Colonic mucosa (tissue), 4 donors: Measurements from ENCODE around the gene CFAP58. TPM values are rescaled to one million over a fixed set of nuclear protein-coding genes. Genes with fewer than 3 reads are reported as not detected.

ENCODE experiments used
- DNase-seq: peaks from one replicate; pipeline ENCODE4 v3.0.0-alpha.2; 2020
- H3K27ac ChIP-seq: fragments of 200-600 bp; one replicate; pipeline ENCODE4 v1.8.0; 2021
- H3K27me3 ChIP-seq: fragments of 200-600 bp; one replicate; pipeline ENCODE4 v1.8.0; 2021
- H3K36me3 ChIP-seq: fragments of 200-600 bp; one replicate; pipeline ENCODE4 v1.8.0; 2021
- H3K4me1 ChIP-seq: fragments of 200-600 bp; one replicate; pipeline ENCODE4 v1.8.0; 2021; ENCODE audit warnings: mild to moderate bottlenecking
- H3K4me3 ChIP-seq: fragments of 200-600 bp; one replicate; pipeline ENCODE4 v1.8.0; 2021
- H3K9ac ChIP-seq, 2 donors: one replicate each; pipeline ENCODE4 v1.7.0; 2013; ENCODE audit warnings: control low read depth in 2 of 2, low read depth in 2 of 2, low read length in 2 of 2
- H3K9me3 ChIP-seq: fragments of 200-600 bp; one replicate; pipeline ENCODE4 v1.8.0; 2021
- intact Hi-C: fragments of 100-400 bp; cut with DNase I; formaldehyde crosslinking; loops from one replicate; pipeline ENCODE4 v1.14.1; 2022
- total RNA-seq, 2 donors: library from RNA; stranded (reverse); fragmentation: NEBNext Ultra II Directional in 1 of 2; extraction: Animal tissue kit (Norgen Biotek cat#: 25700) in 1 of 2; gene quantifications; one replicate each; pipeline ENCODE4 v1.2.1, GENCODE V29; 2021
- TF ChIP-seq, protein P1 (sequence below): fragments of 200-600 bp; IDR thresholded peaks from one replicate; pipeline ENCODE4 v1.8.0; 2022; ENCODE audit warnings: antibody characterized with exemption, mild to moderate bottlenecking
- donor health status: healthy.
- donor health status: DM: no; HTN: no; CAD: no.
- donor health status: DM: no; HTN: no; CAD: no.

Gene CFAP58
- total RNA-seq, 2 donors from 2014 or later, result 0.11 TPM; not detected in 1

DNA sequence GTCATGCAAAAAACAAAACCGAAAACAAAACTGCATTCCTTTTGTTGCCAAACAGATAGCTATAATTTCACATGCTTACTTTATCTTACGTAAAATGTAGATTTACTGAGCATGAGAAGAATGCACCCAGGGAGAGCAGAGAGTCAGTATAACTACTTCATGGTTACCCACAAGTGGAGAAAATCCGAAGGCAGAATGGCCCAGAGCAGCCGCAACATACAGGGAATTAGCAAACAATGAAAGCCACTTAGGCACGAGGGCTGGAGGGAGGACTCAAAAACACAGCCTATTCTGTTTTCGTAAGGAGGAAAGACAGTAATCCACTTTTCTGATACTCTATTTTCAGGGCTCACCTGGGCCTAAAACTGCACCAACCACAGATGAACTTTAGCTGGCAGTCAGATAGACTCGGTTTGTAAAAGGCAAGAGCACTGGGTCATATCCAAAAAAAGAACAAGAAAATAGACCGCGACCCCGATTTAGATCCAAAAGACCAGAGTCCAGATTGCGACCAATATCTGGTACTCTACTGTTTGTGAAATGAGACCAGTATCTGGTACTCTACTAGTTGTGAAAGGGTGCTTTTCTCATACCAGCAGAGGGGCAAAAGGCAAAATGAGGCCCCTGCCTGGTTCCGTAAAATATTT is 16.7 kb upstream of the CFAP58 start:
- peaks cover 5% of the 10 kb centered on the region for H3K4me1 ChIP-seq

DNA sequence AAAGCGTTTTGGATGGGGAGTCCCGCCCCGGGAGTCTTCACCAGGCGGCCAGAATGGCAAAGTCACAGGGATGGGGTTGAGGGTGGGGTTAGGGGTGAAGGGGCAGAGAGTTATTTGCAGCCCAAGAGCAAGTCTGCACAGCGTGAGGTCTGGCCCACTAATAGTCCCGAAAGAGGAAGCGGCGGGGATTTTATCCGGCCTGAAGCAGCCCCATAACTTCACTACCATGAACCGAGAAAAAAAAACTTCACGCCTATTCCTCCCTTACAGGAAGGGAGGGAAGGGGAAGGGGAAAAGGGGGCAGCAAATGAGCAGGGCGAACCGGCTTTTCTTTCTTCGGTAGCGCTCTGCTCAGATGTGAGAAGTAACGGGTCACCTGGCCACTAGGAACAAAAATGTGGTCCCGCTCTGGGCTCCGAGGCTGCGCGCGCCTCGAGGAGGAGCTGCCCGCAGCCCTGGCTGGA is 16.1 kb upstream of the CFAP58 start:
- peaks cover 5% of the 10 kb centered on the region for H3K4me1 ChIP-seq

More for the DNA sequence above, 16.7 kb upstream of the CFAP58 start:
- intact Hi-C loops, result no loop called here
- TF ChIP-seq, protein P1, sequence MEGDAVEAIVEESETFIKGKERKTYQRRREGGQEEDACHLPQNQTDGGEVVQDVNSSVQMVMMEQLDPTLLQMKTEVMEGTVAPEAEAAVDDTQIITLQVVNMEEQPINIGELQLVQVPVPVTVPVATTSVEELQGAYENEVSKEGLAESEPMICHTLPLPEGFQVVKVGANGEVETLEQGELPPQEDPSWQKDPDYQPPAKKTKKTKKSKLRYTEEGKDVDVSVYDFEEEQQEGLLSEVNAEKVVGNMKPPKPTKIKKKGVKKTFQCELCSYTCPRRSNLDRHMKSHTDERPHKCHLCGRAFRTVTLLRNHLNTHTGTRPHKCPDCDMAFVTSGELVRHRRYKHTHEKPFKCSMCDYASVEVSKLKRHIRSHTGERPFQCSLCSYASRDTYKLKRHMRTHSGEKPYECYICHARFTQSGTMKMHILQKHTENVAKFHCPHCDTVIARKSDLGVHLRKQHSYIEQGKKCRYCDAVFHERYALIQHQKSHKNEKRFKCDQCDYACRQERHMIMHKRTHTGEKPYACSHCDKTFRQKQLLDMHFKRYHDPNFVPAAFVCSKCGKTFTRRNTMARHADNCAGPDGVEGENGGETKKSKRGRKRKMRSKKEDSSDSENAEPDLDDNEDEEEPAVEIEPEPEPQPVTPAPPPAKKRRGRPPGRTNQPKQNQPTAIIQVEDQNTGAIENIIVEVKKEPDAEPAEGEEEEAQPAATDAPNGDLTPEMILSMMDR, result no peak
- no peak overlapping the region for H3K27ac ChIP-seq
- H3K27me3 ChIP-seq, result no peaks in the 10 kb centered on the region
- DNase-seq, result peak; percentile 21
- H3K36me3 ChIP-seq, result no peaks in the 10 kb centered on the region
- no peaks in the 10 kb centered on the region for H3K9me3 ChIP-seq
- peak overlapping the region in 1 of 2 donors; percentile 83 for H3K9ac ChIP-seq
- peak overlapping the region; percentile 82 for H3K4me3 ChIP-seq

DNA sequence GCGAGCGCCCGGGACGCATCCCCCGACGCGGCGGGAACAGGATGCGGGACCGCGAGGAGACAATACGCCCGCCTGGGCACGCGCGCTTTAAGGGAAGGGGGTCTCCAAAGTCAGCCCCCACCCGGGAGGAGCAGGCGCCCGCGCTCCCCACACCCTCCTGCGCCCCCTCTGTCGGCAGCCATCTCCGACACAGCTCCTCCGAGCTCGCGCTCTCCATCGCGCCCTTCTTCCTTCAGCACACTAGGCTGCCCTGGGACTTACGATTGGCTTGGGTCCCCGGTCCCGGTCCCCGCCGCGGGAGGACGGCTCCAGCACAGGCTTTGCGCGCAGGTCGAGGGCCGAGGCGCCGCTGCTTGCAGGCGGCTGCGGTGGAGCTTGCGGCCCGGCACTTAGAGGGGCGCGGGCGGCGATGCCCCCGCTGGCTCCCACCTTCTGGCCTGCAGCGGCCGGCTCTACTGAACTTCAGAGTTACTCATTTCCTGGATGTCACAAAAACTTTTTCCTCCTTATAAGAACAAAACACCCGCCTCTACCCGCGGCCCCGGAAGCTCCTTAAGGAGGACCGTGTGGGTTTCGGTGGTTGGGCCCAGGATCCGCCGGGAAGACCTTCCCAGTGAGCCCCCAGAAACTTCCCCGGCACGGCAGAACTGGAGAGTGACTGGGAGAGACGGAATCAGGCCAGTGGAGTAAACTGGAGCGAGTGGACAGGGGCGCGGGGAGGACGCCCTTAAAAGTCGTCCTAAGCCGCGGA is 15.5 kb upstream of the CFAP58 start, which contains the start of gene ITPRIP:
ITPRIP (minus strand) TSS at position 481 of the 751 bp plus-strand sequence. CDS start 22,414 bp downstream, outside the sequence.
- H3K27me3 ChIP-seq, result no peaks in the 10 kb centered on the region
- H3K9ac ChIP-seq, result peak within 1 kb of the TSS; percentile 80 to 83
- peak within 1 kb of the TSS; percentile 82 for H3K4me3 ChIP-seq
- H3K27ac ChIP-seq, result peak within 1 kb of the TSS; percentile 93
- DNase-seq, result peak; percentile 78
- intact Hi-C loops, result no loop called here
- TF ChIP-seq, protein P1, result no peak
- no peaks in the 10 kb centered on the region for H3K36me3 ChIP-seq
- no peaks in the 10 kb centered on the region for H3K9me3 ChIP-seq
- peaks cover 5% of the 10 kb centered on the region for H3K4me1 ChIP-seq

More for the DNA sequence above, 16.1 kb upstream of the CFAP58 start:
- Histone ChIP-seq H3K9me3 (no peaks in the 10 kb centered on the region), H3K4me3 (peak overlapping the region; percentile 82), H3K36me3 (no peaks in the 10 kb centered on the region), H3K9ac (peak overlapping the region; percentile 80 to 83), H3K27ac (peak overlapping the region; percentile 93), H3K27me3 (no peaks in the 10 kb centered on the region)
- DNase-seq, result peak; percentile 50
- intact Hi-C loops, result no loop called here
- TF ChIP-seq, protein P1, result no peak

DNA sequence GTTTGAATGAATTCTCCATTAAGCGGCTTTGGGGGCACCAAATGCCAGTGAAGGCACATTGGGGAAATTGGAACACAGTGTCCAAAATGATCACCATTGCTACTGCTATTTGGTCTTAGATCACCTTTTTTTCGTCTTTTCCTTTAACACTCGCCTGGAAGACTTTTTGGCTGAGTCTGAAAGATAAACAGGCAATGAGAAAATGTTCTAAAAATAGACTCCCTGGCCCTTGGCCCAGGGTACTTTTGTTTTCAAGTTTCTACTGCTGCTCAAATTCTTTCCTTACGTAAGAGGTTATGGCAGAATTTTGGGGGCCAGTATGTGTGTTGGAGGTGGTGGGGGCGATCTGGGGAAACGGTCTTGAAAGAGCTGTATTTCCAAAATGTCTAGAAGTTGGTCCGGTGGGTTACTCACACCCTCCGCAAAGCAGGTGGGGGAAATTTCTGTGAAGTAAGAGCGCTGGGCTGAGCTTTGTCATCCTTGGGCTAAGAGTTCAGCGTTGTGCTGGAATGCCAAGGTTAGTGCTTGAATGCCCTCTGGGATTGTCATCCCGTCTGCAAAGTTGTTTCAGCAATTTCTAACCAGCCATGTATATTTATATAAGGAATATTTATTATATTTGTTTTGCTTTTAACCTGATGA is 14.0 kb upstream of the CFAP58 start:
- Histone ChIP-seq H3K4me1 (peaks cover 5% of the 10 kb centered on the region), H3K9me3 (no peaks in the 10 kb centered on the region), H3K27ac (peak overlapping the region; percentile 93), H3K27me3 (no peaks in the 10 kb centered on the region), H3K36me3 (no peaks in the 10 kb centered on the region), H3K9ac (peak overlapping the region in 1 of 2 donors; percentile 83), H3K4me3 (peak overlapping the region; percentile 82)
- intact Hi-C loops, result no loop called here
- DNase-seq, result peak; percentile 73
- TF ChIP-seq, protein P1, result no peak

DNA sequence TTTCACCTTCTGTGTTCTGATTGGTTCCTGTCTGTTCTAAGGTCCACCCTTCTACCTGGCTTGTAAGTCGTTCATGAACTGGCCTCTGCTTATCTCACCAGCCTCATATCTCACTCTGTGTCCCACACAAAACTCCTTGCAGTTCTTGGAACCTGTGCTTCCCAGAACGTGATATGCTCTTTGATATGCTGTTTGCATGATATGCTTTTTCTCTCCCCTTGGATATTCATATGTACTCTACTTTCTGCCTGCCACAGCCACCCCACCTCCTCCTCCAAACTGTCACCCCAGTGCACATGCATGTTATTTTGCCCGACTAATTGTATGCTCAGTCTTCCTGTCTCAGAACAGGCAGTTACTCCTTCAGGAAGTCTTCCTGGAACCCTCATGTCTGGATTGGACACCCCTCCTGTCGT is 13.5 kb upstream of the CFAP58 start:
- no peak overlapping the region for H3K4me3 ChIP-seq
- H3K9ac ChIP-seq, result peak overlapping the region in 1 of 2 donors; percentile 7
- TF ChIP-seq, protein P1, result no peak
- no peaks in the 10 kb centered on the region for H3K36me3 ChIP-seq
- peak; percentile 44 for DNase-seq
- no peaks in the 10 kb centered on the region for H3K9me3 ChIP-seq
- intact Hi-C loops, result no loop called here
- H3K27ac ChIP-seq, result peak overlapping the region; percentile 93
- no peaks in the 10 kb centered on the region for H3K27me3 ChIP-seq
- peaks cover 5% of the 10 kb centered on the region for H3K4me1 ChIP-seq
